Measurements from ENCODE around the gene HENMT1.

Gene HENMT1

GRCh38 chr1:108611984-108612383 is 48.9 kb downstream of the HENMT1 start:
- TF ChIP-seq FOXP2 (optimal IDR thresholded peaks at IDR 0.05; ENCODE audit: borderline replicate concordance, extremely low read depth, extremely low read length, insufficient read depth) (no peak), SIN3A (IDR thresholded peaks at IDR 0.05; ENCODE audit: borderline replicate concordance, insufficient read depth, low read length) (no peak), POLR2AphosphoS5 (IDR thresholded peaks at IDR 0.05; ENCODE audit: low read depth, low read length) (no peak), TAF1 (IDR thresholded peaks at IDR 0.05; ENCODE audit: borderline replicate concordance, insufficient read depth, low read length) (no peak)
- TF ChIP-seq, protein P1, sequence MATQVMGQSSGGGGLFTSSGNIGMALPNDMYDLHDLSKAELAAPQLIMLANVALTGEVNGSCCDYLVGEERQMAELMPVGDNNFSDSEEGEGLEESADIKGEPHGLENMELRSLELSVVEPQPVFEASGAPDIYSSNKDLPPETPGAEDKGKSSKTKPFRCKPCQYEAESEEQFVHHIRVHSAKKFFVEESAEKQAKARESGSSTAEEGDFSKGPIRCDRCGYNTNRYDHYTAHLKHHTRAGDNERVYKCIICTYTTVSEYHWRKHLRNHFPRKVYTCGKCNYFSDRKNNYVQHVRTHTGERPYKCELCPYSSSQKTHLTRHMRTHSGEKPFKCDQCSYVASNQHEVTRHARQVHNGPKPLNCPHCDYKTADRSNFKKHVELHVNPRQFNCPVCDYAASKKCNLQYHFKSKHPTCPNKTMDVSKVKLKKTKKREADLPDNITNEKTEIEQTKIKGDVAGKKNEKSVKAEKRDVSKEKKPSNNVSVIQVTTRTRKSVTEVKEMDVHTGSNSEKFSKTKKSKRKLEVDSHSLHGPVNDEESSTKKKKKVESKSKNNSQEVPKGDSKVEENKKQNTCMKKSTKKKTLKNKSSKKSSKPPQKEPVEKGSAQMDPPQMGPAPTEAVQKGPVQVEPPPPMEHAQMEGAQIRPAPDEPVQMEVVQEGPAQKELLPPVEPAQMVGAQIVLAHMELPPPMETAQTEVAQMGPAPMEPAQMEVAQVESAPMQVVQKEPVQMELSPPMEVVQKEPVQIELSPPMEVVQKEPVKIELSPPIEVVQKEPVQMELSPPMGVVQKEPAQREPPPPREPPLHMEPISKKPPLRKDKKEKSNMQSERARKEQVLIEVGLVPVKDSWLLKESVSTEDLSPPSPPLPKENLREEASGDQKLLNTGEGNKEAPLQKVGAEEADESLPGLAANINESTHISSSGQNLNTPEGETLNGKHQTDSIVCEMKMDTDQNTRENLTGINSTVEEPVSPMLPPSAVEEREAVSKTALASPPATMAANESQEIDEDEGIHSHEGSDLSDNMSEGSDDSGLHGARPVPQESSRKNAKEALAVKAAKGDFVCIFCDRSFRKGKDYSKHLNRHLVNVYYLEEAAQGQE (IDR thresholded peaks at IDR 0.05; ENCODE audit: insufficient read depth in 1 of 2, low read depth in 2 of 2, low read length in 2 of 2), result no peak

DNA sequence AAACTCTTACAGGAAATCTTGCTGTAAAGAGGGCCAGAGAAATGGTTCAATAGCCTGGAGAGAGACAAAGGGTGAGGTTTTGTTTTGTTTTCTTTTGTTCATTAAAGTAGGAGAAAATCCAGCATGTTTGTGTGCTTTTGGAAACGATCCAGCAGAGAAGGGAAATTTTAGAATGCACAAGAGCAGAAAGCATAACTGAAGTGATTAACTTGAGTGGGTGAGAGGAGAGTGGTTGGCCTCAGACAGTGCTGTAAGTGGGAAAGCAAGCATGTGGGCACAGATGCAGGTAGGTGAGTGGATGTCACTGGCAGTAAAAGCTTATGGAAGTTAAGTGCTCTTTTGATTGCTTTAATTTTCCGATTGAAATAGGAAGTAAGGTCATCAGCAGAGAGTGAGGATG is 50.8 kb downstream of the HENMT1 start:
- TF ChIP-seq, protein P1 (IDR thresholded peaks at IDR 0.05; ENCODE audit: insufficient read depth in 1 of 2, low read depth in 2 of 2, low read length in 2 of 2), result no peak
- TF ChIP-seq FOXP2 (optimal IDR thresholded peaks at IDR 0.05; ENCODE audit: borderline replicate concordance, extremely low read depth, extremely low read length, insufficient read depth), result no peak
- TF ChIP-seq POLR2AphosphoS5 (IDR thresholded peaks at IDR 0.05; ENCODE audit: low read depth, low read length), result no peak
- no peak for TF ChIP-seq TAF1 (IDR thresholded peaks at IDR 0.05; ENCODE audit: borderline replicate concordance, insufficient read depth, low read length)
- no peak for TF ChIP-seq SIN3A (IDR thresholded peaks at IDR 0.05; ENCODE audit: borderline replicate concordance, insufficient read depth, low read length)

DNA sequence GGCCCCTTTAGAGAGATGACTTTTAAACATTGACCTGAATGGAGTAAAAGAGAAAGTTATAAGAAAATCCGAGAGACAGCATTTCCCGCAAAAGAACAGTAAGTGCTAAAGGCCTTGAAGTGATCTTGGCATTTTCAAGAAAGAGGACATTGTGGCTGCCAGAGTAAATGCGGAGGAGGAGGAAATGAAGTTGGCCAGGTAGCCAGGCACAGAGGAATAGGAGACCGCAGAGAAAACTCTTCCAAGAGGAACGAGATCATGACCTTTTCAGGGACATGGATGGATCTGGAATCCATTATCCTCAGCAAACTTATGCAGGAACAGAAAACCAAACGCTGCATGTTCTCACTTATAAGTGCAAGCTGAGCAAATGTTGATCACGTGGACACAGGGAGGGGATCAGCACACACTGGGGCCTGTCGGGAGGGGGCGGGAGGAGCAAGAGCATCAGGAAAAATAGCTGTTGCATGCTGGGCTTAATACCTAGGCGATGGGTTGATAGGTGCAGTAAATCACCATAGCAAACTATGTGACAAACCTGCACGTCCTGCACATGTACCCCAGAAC is 51.3 kb downstream of the HENMT1 start:
- TF ChIP-seq FOXP2 (optimal IDR thresholded peaks at IDR 0.05; ENCODE audit: borderline replicate concordance, extremely low read depth, extremely low read length, insufficient read depth) (no peak), POLR2AphosphoS5 (IDR thresholded peaks at IDR 0.05; ENCODE audit: low read depth, low read length) (no peak), TAF1 (IDR thresholded peaks at IDR 0.05; ENCODE audit: borderline replicate concordance, insufficient read depth, low read length) (no peak), SIN3A (IDR thresholded peaks at IDR 0.05; ENCODE audit: borderline replicate concordance, insufficient read depth, low read length) (no peak)
- TF ChIP-seq, protein P1 (IDR thresholded peaks at IDR 0.05; ENCODE audit: insufficient read depth in 1 of 2, low read depth in 2 of 2, low read length in 2 of 2), result no peak

DNA sequence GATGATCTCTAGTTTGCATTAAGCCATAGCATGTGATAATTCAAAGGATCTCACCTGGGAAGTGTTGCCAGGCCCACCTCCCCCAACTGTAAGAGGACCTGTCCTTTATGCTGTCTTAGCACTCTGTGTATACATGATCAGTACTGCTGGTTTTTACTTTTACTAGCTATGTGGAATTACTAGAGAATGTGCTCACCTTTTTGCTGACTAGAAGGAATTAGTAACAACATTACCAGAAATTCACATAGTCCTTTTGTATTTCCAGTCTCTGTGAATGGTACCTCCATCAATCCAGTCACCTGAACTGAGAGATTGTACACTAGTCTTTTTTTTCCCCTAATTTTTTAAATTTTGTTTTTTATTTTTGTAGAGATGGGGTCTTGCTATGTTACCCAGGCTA is 54.4 kb downstream of the HENMT1 start:
- no peak for TF ChIP-seq POLR2AphosphoS5 (IDR thresholded peaks at IDR 0.05; ENCODE audit: low read depth, low read length)
- TF ChIP-seq TAF1 (IDR thresholded peaks at IDR 0.05; ENCODE audit: borderline replicate concordance, insufficient read depth, low read length), result no peak
- TF ChIP-seq, protein P1 (IDR thresholded peaks at IDR 0.05; ENCODE audit: insufficient read depth in 1 of 2, low read depth in 2 of 2, low read length in 2 of 2), result no peak
- TF ChIP-seq FOXP2 (optimal IDR thresholded peaks at IDR 0.05; ENCODE audit: borderline replicate concordance, extremely low read depth, extremely low read length, insufficient read depth), result no peak
- TF ChIP-seq SIN3A (IDR thresholded peaks at IDR 0.05; ENCODE audit: borderline replicate concordance, insufficient read depth, low read length), result no peak

Data from PFSK-1 (cell line).